HepG2 (cell line): ENCODE measurements around the gene CHID1. TPM values are rescaled to one million over a fixed set of nuclear protein-coding genes. Genes with fewer than 3 reads are reported as not detected.

Experiments
- ATAC-seq: fragments of 200-7000 bp; cut with Tn5 transposase; 3 replicates; pipeline ENCODE4 v1.9.1; 2020; ENCODE audit warnings: mild to moderate bottlenecking, moderate library complexity
- BruUV-seq: library from RNA; stranded (reverse); fragments of 400-500 nt; replicated peaks from 2 replicates; lab custom pipeline; 2021; lab: Mats Ljungman, UMichigan
- CTCF ChIA-PET: fragments of 300-600 bp; formaldehyde crosslinking; extraction: SDS; loops from one replicate; lab custom pipeline; 2021; ENCODE audit warnings: low total read pairs, inconsistent platforms, low intra/inter-chr PET ratio; lab: Yijun Ruan, JAX
- POLR2A ChIA-PET: fragments of 350-600 bp; sonication (Branson Sonifier 250); formaldehyde crosslinking; loops from one replicate; lab custom pipeline; 2020; ENCODE audit warnings: antibody characterized with exemption, inconsistent platforms; lab: Yijun Ruan, JAX
- DNase-seq: peaks from one replicate; pipeline ENCODE4 v3.0.0-alpha.2; 2015; ENCODE audit warnings: low spot score
- FAIRE-seq: peaks from 3 replicates; lab custom pipeline; 2011; peaks lifted over from hg19 to GRCh38; lab: Jason Lieb, UNC
- H2AFZ ChIP-seq: one replicate; pipeline ENCODE4 v1.6.1; 2011; ENCODE audit warnings: low read length, inconsistent platforms
- H3K27ac ChIP-seq: fragments of 300-600 bp; 3 replicates; pipeline ENCODE4 v1.8.0; 2011; ENCODE audit warnings: mixed run types, mild to moderate bottlenecking, mixed read lengths, low read length, inconsistent platforms; ENCODE audit not compliant: insufficient read depth; ENCODE audit errors: extremely low read length
- H3K27me3 ChIP-seq, 2 experiments: fragments of 200-600 bp in 1 of 2; 2 replicates in 1 of 2; 3 replicates in 1 of 2; pipeline versions ENCODE4 v1.6.0 to v1.8.0; 2011; ENCODE audit warnings: low read length in 2 of 2, mild to moderate bottlenecking in 2 of 2, moderate library complexity in 2 of 2, inconsistent platforms in 1 of 2; ENCODE audit not compliant: insufficient read depth in 2 of 2, control insufficient read depth in 1 of 2
- H3K36me3 ChIP-seq, 2 experiments: fragments of 200-600 bp in 1 of 2; replicated peaks in 1 of 2; 2 replicates in 1 of 2; 3 replicates in 1 of 2; pipeline versions ENCODE4 v1.5.1 to v1.8.0; 2011; ENCODE audit warnings: low read length in 2 of 2, inconsistent platforms in 1 of 2; ENCODE audit not compliant: insufficient read depth in 2 of 2, control insufficient read depth in 1 of 2
- H3K4me1 ChIP-seq: 2 replicates; pipeline ENCODE4 v1.5.1; 2012; ENCODE audit warnings: low read length, inconsistent platforms; ENCODE audit not compliant: insufficient read depth
- H3K4me2 ChIP-seq: 2 replicates; pipeline ENCODE4 v1.6.0; 2011; ENCODE audit warnings: low read depth, low read length, inconsistent platforms
- H3K4me3 ChIP-seq, 3 experiments: fragments of 200-600 bp in 1 of 3; sonication (generic), shearing (Covaris generic) in 1 of 3; replicated peaks in 1 of 3; 2 replicates each; pipeline ENCODE4 v1.5.1; 2011 to 2016; ENCODE audit warnings: low read length in 3 of 3, inconsistent platforms in 2 of 3, low read depth in 2 of 3, mild to moderate bottlenecking in 2 of 3, control low read depth in 1 of 3, mixed read lengths in 1 of 3; ENCODE audit not compliant: insufficient read depth in 1 of 3
- H3K79me2 ChIP-seq: one replicate; pipeline ENCODE4 v1.6.1; 2011; ENCODE audit warnings: low read length, inconsistent platforms; ENCODE audit not compliant: insufficient read depth
- H3K9ac ChIP-seq: 2 replicates; pipeline ENCODE4 v1.6.0; 2011; ENCODE audit warnings: mild to moderate bottlenecking, low read depth, low read length, inconsistent platforms; ENCODE audit not compliant: insufficient read depth
- H3K9me3 ChIP-seq: 2 replicates; pipeline ENCODE4 v1.5.1; 2012; ENCODE audit warnings: mild to moderate bottlenecking, low read length
- H4K20me1 ChIP-seq: 2 replicates; pipeline ENCODE4 v1.6.0; 2011; ENCODE audit warnings: inconsistent platforms, mild to moderate bottlenecking, low read length, moderate library complexity; ENCODE audit not compliant: insufficient read depth
- ELF3 ChIP-seq: IDR thresholded peaks from 2 replicates; pipeline ENCODE4 v1.6.1; 2016; ENCODE audit warnings: missing genetic modification reagents, missing compliant biosample characterization
- GTF3A ChIP-seq: sonication (generic); formaldehyde crosslinking; conservative IDR thresholded peaks from 2 replicates; pipeline ENCODE4 v1.4.0; 2020; ENCODE audit warnings: mild to moderate bottlenecking, missing genetic modification reagents
- HHEX ChIP-seq: IDR thresholded peaks from 2 replicates; pipeline ENCODE4 v1.6.1; 2016; ENCODE audit warnings: control low read depth
- HNRNPL ChIP-seq: fragments of 200-400 bp; formaldehyde crosslinking; IDR thresholded peaks from 2 replicates; pipeline ENCODE4 v1.6.1; 2017; ENCODE audit warnings: mild to moderate bottlenecking, low read depth, low read length
- HNRNPLL ChIP-seq: fragments of 200-400 bp; formaldehyde crosslinking; IDR thresholded peaks from 2 replicates; pipeline ENCODE4 v1.6.1; 2017; ENCODE audit warnings: mild to moderate bottlenecking, low read depth, low read length; ENCODE audit not compliant: poor library complexity, severe bottlenecking
- NR1H2 ChIP-seq: sonication (generic); formaldehyde crosslinking; IDR thresholded peaks from 2 replicates; pipeline ENCODE4 v1.8.1; 2022; ENCODE audit warnings: low read depth, missing genetic modification reagents, borderline replicate concordance
- SNAI1 ChIP-seq: sonication (generic); formaldehyde crosslinking; IDR thresholded peaks from 2 replicates; pipeline ENCODE4 v1.5.0; 2020; ENCODE audit warnings: mild to moderate bottlenecking, missing genetic modification reagents, borderline replicate concordance
- SP1 ChIP-seq, 2 experiments: fragments of 450-650 bp in 1 of 2; sonication (generic) in 1 of 2; formaldehyde crosslinking in 1 of 2; IDR thresholded peaks; 2 replicates each; pipeline versions ENCODE4 v1.4.0 to v1.6.1; 2016 to 2020; ENCODE audit warnings: missing genetic modification reagents in 1 of 2
- YEATS4 ChIP-seq: sonication (generic); formaldehyde crosslinking; IDR thresholded peaks from 2 replicates; pipeline ENCODE4 v1.4.0; 2020; ENCODE audit warnings: missing genetic modification reagents, borderline replicate concordance
- ZBTB7A ChIP-seq: sonication (generic); formaldehyde crosslinking; IDR thresholded peaks from 2 replicates; pipeline ENCODE4 v1.8.0; 2022; ENCODE audit warnings: mild to moderate bottlenecking, missing genetic modification reagents
- ZFX ChIP-seq: sonication (generic); formaldehyde crosslinking; IDR thresholded peaks from 2 replicates; pipeline ENCODE4 v1.4.0; 2020; ENCODE audit warnings: mild to moderate bottlenecking, low read depth, missing genetic modification reagents, moderate library complexity
- ZMYM4 ChIP-seq: sonication (generic); formaldehyde crosslinking; IDR thresholded peaks from 2 replicates; pipeline ENCODE4 v1.8.1; 2023; ENCODE audit warnings: mild to moderate bottlenecking, missing genetic modification reagents
- ZNF33B ChIP-seq: sonication (generic); formaldehyde crosslinking; IDR thresholded peaks from 2 replicates; pipeline ENCODE4 v1.5.1; 2020; ENCODE audit warnings: mild to moderate bottlenecking, missing genetic modification reagents
- ZNF430 ChIP-seq: sonication (generic); formaldehyde crosslinking; IDR thresholded peaks from 2 replicates; pipeline ENCODE4 v1.9.0; 2021; ENCODE audit warnings: mild to moderate bottlenecking, missing genetic modification reagents
- ZNF451 ChIP-seq: sonication (generic); formaldehyde crosslinking; IDR thresholded peaks from 2 replicates; pipeline ENCODE4 v1.5.0; 2020; ENCODE audit warnings: mild to moderate bottlenecking, missing genetic modification reagents
- ZNF562 ChIP-seq: sonication (generic); formaldehyde crosslinking; IDR thresholded peaks from 2 replicates; pipeline ENCODE4 v1.8.0; 2022; ENCODE audit warnings: missing genetic modification reagents, borderline replicate concordance
- ZNF782 ChIP-seq: sonication (generic); formaldehyde crosslinking; IDR thresholded peaks from 2 replicates; pipeline ENCODE4 v1.4.0; 2020; ENCODE audit warnings: missing genetic modification reagents, mild to moderate bottlenecking, borderline replicate concordance
- ZSCAN21 ChIP-seq: sonication (generic); formaldehyde crosslinking; IDR thresholded peaks from 2 replicates; pipeline ENCODE4 v1.8.0; 2022; ENCODE audit warnings: mild to moderate bottlenecking, missing genetic modification reagents, moderate library complexity, borderline replicate concordance
- WGBS: methylation state at CpG from one replicate; pipeline ENCODE4 v1.1.6; 2017; ENCODE audit warnings: low lambda C conversion rate; 5-methylcytosine and 5-hydroxymethylcytosine counted together
- in situ Hi-C: cut with HindIII; loops from 2 replicates; pipeline ENCODE4 v1.10.0; 2017; ENCODE audit warnings: low pct_unique_long_range_greater_than_20kb; ENCODE audit not compliant: extremely low pct_ligation_motif_present
- intact Hi-C: fragments of 100-400 bp; cut with micrococcal nuclease; formaldehyde crosslinking; loops from one replicate; pipeline ENCODE4 v1.10.0; 2022; ENCODE audit not compliant: unreplicated experiment
- polyA plus RNA-seq, 8 experiments: library from polyadenylated mRNA; depleted of rRNA in 3 of 8; stranded (reverse) in 7 of 8; unstranded in 1 of 8; fragments of >200 nt; fragmentation: Illumina TruSeq in 4 of 8; extraction: Trizol in 4 of 8; gene quantifications; 2 replicates each; pipeline versions ENCODE4 v1.2.1 to v1.2.3, GENCODE V29; 2011 to 2016; ENCODE audit warnings: low read depth in 4 of 8, missing spikeins in 1 of 8, mixed read lengths in 1 of 8; ENCODE audit not compliant: insufficient read depth in 1 of 8
- total RNA-seq, 5 experiments: library from RNA; depleted of rRNA; stranded (reverse); fragments of >200 nt; fragmentation: Illumina TruSeq; extraction: Trizol; gene quantifications; 2 replicates each; pipeline ENCODE4 v1.2.3, GENCODE V29; 2016; ENCODE audit warnings: low read depth in 1 of 5
- TF ChIP-seq, protein P1 (sequence below): sonication (generic); formaldehyde crosslinking; IDR thresholded peaks from 2 replicates; pipeline ENCODE4; 2020; ENCODE audit warnings: missing genetic modification reagents, mild to moderate bottlenecking, borderline replicate concordance
- TF ChIP-seq, protein P2 (sequence below): sonication (generic); formaldehyde crosslinking; IDR thresholded peaks from 2 replicates; pipeline ENCODE4 v1.4.0; 2020; ENCODE audit warnings: missing genetic modification reagents

The CHID1 gene
- total and polyA plus RNA-seq, 2 of the 13 experiments (the other 11 are each of a cell fraction or from before 2014, with no cell fraction given) = 65.1 to 93.6 TPM

DNA sequence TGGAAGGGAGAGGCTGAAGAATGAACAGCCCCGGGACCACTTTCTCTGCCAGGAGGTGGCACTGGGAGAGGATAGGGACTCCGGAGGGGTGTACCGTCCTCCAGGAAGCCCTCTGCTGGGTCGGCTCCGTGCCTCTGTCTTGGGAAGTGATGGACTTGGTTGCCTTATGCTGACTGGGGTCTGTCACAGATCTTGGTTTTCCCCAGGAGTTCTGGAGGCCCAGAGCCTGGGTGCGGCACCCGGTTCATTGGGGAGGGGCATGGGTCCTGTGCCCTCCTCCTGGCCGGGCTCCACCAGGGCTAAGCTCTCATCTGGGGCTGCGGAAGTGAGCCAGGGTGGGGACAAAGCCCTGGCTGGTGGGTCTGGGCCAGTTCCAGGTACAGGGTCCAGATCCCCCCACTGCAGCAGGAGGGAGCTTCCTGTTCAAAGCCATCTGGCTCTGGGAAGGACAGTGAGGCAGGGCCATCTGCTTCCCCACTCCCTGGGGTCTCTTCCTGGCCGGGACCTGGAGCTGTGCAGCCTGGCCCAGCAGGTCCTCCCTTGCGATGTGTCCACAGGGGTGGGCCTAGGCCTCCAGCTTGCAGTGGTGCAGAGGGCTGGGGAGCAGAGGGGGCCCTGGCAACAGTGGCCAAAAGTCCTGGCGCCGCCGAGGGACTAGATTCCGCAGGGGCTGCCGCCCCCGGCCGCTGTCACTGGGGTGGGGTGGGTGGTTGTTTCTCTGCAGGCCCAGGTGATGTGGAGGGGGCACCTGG is 14.0 kb upstream of the CHID1 start:
- in situ Hi-C loops (no loop called here), intact Hi-C loops (loop anchor here (2.0 kb wide), 1 partner anchor 28 kb away; no protein-coding TSS in a partner anchor)
- Histone ChIP-seq H4K20me1 (peaks cover 13% of the 10 kb centered on the region), H3K4me3 (peak overlapping the region; percentile 36 to 69 (median 62)), H3K4me1 (peaks cover 80% of the 10 kb centered on the region), H3K79me2 (peaks cover 34% of the 10 kb centered on the region), H3K4me2 (peak overlapping the region; percentile 78), H3K27ac (peak overlapping the region; percentile 71), H2AFZ (peak overlapping the region; percentile 58), H3K27me3 (no peaks in the 10 kb centered on the region; a peak in 1 of 5 replicates), H3K36me3 (peaks cover 3% of the 10 kb centered on the region in 2 experiments; a peak in 3 of 5 replicates), H3K9me3 (no peaks in the 10 kb centered on the region), H3K9ac (peak overlapping the region; percentile 72)
- CTCF ChIA-PET = no interaction called here
- peak; percentile 33 for ATAC-seq
- no peak for DNase-seq
- WGBS = 60% methylated on average over 1 of the region's 18 CpGs
- FAIRE-seq = no peak
- POLR2A ChIA-PET = interaction anchor here (1.0 to 4.9 kb wide), 6 partner anchors 9 to 28 kb away, joined by 3 to 37 read pairs (median 4); partner anchors contain the start of gene CHID1
- BruUV-seq = no TSS peak
- TF ChIP-seq ZNF33B (CRISPR knock-in tag) (no peak), ZNF562 (CRISPR knock-in tag) (no peak), ZBTB7A (CRISPR knock-in tag) (peak; percentile 61; the same call in 1 of the 2 replicates), ELF3 (CRISPR knock-in tag) (peak; percentile 41; the same call in 1 of the 2 replicates), ZNF430 (CRISPR knock-in tag) (peak; percentile 81), GTF3A (CRISPR knock-in tag) (0 out of 2 replicates have a peak, but pooled peaks have one; percentile 0), HNRNPLL (no peak), HHEX (CRISPR knock-in tag) (no peak), HNRNPL (no peak), NR1H2 (CRISPR knock-in tag) (no peak), YEATS4 (peak; percentile 46; the same call in 1 of the 2 replicates), SP1 (IDR thresholded peaks at IDR 0.05) (no peak), SP1 (CRISPR knock-in tag; IDR thresholded peaks at IDR 0.05) (no peak), ZMYM4 (CRISPR knock-in tag) (no peak), ZFX (peak; percentile 40; the same call in 1 of the 2 replicates), ZNF451 (CRISPR knock-in tag) (0 out of 2 replicates have a peak, but pooled peaks have one; percentile 7), ZNF782 (no peak), ZSCAN21 (CRISPR knock-in tag) (0 out of 2 replicates have a peak, but pooled peaks have one; percentile 10), SNAI1 (CRISPR knock-in tag) (no peak)
- TF ChIP-seq, protein P1, sequence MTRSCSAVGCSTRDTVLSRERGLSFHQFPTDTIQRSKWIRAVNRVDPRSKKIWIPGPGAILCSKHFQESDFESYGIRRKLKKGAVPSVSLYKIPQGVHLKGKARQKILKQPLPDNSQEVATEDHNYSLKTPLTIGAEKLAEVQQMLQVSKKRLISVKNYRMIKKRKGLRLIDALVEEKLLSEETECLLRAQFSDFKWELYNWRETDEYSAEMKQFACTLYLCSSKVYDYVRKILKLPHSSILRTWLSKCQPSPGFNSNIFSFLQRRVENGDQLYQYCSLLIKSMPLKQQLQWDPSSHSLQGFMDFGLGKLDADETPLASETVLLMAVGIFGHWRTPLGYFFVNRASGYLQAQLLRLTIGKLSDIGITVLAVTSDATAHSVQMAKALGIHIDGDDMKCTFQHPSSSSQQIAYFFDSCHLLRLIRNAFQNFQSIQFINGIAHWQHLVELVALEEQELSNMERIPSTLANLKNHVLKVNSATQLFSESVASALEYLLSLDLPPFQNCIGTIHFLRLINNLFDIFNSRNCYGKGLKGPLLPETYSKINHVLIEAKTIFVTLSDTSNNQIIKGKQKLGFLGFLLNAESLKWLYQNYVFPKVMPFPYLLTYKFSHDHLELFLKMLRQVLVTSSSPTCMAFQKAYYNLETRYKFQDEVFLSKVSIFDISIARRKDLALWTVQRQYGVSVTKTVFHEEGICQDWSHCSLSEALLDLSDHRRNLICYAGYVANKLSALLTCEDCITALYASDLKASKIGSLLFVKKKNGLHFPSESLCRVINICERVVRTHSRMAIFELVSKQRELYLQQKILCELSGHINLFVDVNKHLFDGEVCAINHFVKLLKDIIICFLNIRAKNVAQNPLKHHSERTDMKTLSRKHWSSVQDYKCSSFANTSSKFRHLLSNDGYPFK (CRISPR knock-in tag) = peak; percentile 24; the same call in 1 of the 2 replicates
- TF ChIP-seq, protein P2, sequence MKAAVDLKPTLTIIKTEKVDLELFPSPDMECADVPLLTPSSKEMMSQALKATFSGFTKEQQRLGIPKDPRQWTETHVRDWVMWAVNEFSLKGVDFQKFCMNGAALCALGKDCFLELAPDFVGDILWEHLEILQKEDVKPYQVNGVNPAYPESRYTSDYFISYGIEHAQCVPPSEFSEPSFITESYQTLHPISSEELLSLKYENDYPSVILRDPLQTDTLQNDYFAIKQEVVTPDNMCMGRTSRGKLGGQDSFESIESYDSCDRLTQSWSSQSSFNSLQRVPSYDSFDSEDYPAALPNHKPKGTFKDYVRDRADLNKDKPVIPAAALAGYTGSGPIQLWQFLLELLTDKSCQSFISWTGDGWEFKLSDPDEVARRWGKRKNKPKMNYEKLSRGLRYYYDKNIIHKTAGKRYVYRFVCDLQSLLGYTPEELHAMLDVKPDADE (CRISPR knock-in tag) = no peak
